ENCODE measurements around the gene NTNG1.

Gene NTNG1

GRCh38 chr1:107250169-107250568 is 109.3 kb downstream of the NTNG1 start:
- Histone ChIP-seq H3K4me3 (no peak overlapping the region), H3K27ac (no peak overlapping the region)

GRCh38 chr1:107251083-107251482 is 110.2 kb downstream of the NTNG1 start:
- Histone ChIP-seq H3K4me3 (no peak overlapping the region), H3K27ac (no peak overlapping the region)

- Histone ChIP-seq H3K4me3 (no peak overlapping the region), H3K27ac (no peak overlapping the region)
Observed at GRCh38 chr1:107251839-107252238, 111.0 kb downstream of the NTNG1 start.

GRCh38 chr1:107252271-107252670 is 111.4 kb downstream of the NTNG1 start:
- Histone ChIP-seq H3K4me3 (no peak overlapping the region), H3K27ac (no peak overlapping the region)

- Histone ChIP-seq H3K4me3 (no peak overlapping the region), H3K27ac (no peak overlapping the region)
Observed at GRCh38 chr1:107254306-107254705, 113.5 kb downstream of the NTNG1 start.

- H3K4me3 ChIP-seq = no peak overlapping the region
- no peak overlapping the region for H3K27ac ChIP-seq
Observed at GRCh38 chr1:107255469-107255868, 114.6 kb downstream of the NTNG1 start.

GRCh38 chr1:107262467-107263286 is 121.8 kb downstream of the NTNG1 start:
- H3K27ac ChIP-seq = no peak overlapping the region
- no peak overlapping the region for H3K4me3 ChIP-seq

- Histone ChIP-seq H3K27ac (no peak overlapping the region), H3K4me3 (no peak overlapping the region)
Observed at GRCh38 chr1:107263291-107263915, 122.6 kb downstream of the NTNG1 start.

GRCh38 chr1:107264007-107264406 is 123.2 kb downstream of the NTNG1 start:
- Histone ChIP-seq H3K4me3 (no peak overlapping the region), H3K27ac (no peak overlapping the region)

GRCh38 chr1:107264561-107264960 is 123.7 kb downstream of the NTNG1 start:
- Histone ChIP-seq H3K27ac (no peak overlapping the region), H3K4me3 (no peak overlapping the region)

GRCh38 chr1:107267489-107267888 is 126.7 kb downstream of the NTNG1 start:
- Histone ChIP-seq H3K4me3 (no peak overlapping the region), H3K27ac (no peak overlapping the region)

- H3K27ac ChIP-seq = no peak overlapping the region
- no peak overlapping the region for H3K4me3 ChIP-seq
Observed at GRCh38 chr1:107272321-107272720, 131.5 kb downstream of the NTNG1 start.

GRCh38 chr1:107273515-107273914 is 132.7 kb downstream of the NTNG1 start:
- Histone ChIP-seq H3K27ac (no peak overlapping the region), H3K4me3 (no peak overlapping the region)

- no peak overlapping the region for H3K27ac ChIP-seq
- no peak overlapping the region for H3K4me3 ChIP-seq
Observed at GRCh38 chr1:107274227-107274626, 133.4 kb downstream of the NTNG1 start.

- Histone ChIP-seq H3K4me3 (no peak overlapping the region), H3K27ac (no peak overlapping the region)
Observed at GRCh38 chr1:107276247-107276646, 135.4 kb downstream of the NTNG1 start.

GRCh38 chr1:107277022-107277421 is 136.2 kb downstream of the NTNG1 start:
- no peak overlapping the region for H3K27ac ChIP-seq
- no peak overlapping the region for H3K4me3 ChIP-seq

- no peak overlapping the region for H3K27ac ChIP-seq
- no peak overlapping the region for H3K4me3 ChIP-seq
Observed at GRCh38 chr1:107286125-107286524, 145.3 kb downstream of the NTNG1 start.

GRCh38 chr1:107291987-107292386 is 151.1 kb downstream of the NTNG1 start:
- no peak overlapping the region for H3K4me3 ChIP-seq
- no peak overlapping the region for H3K27ac ChIP-seq

GRCh38 chr1:107293901-107294613 is 153.2 kb downstream of the NTNG1 start:
- H3K27ac ChIP-seq = no peak overlapping the region

GRCh38 chr1:107294686-107295085 is 153.8 kb downstream of the NTNG1 start:
- Histone ChIP-seq H3K27ac (no peak overlapping the region), H3K4me3 (no peak overlapping the region)

More at GRCh38 chr1:107293901-107294613, 153.2 kb downstream of the NTNG1 start:
- no peak overlapping the region for H3K4me3 ChIP-seq

- Histone ChIP-seq H3K27ac (no peak overlapping the region), H3K4me3 (no peak overlapping the region)
Observed at GRCh38 chr1:107297681-107298080, 156.8 kb downstream of the NTNG1 start.
